HG02840 (cell line): Measurements from ENCODE around the gene AMN1.

Experiments used
- ATAC-seq: cut with Tn5 transposase; IDR thresholded peaks from one replicate; pipeline ENCODE4 v1.9.1; 2021; ENCODE audit warnings: mild to moderate bottlenecking, moderate library complexity, moderate number of reproducible peaks; ENCODE audit not compliant: unreplicated experiment, low FRiP score

Gene AMN1

GRCh38 chr12:31634620-31635019 lies 94.2 kb downstream of the AMN1 start:
- no peak for ATAC-seq

DNA sequence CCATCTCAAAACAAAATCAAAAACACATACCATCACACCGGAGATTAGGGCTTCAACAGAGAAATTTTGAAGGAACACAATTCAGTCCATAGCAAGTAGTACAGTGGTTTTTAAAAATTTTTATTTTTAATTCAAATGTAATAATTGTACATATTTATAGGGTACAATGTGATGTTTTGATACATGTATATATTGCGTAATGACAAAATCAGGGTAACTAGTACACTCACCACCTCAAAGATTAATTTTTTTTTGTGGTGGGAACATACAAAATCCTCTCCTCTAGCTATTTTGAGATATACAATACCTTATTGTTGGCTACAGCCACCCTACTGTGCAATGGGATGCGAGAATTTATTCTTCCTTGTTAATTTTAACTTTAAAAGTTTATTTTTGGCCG lies 95.4 kb downstream of the AMN1 start:
- no peak for ATAC-seq

DNA sequence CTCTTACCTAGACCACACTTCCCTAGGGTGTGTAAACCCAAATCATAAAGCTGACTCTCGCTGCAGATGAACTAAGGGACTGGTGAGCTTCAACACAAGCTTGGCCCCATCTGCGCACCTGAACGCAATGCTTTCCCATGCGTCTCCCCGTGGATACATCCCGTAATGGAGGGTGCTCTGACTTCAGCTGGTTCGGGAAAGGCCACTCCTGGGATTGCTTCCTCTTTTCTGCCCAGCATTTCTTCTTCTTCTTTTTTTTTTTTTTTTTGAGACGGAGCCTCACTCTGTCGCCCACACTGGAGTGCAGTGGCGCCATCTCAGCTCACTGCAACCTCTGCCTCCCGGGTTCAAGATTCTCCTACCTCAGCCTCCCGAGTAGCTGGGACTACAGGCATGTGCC lies 97.0 kb downstream of the AMN1 start:
- ATAC-seq: no peak

DNA sequence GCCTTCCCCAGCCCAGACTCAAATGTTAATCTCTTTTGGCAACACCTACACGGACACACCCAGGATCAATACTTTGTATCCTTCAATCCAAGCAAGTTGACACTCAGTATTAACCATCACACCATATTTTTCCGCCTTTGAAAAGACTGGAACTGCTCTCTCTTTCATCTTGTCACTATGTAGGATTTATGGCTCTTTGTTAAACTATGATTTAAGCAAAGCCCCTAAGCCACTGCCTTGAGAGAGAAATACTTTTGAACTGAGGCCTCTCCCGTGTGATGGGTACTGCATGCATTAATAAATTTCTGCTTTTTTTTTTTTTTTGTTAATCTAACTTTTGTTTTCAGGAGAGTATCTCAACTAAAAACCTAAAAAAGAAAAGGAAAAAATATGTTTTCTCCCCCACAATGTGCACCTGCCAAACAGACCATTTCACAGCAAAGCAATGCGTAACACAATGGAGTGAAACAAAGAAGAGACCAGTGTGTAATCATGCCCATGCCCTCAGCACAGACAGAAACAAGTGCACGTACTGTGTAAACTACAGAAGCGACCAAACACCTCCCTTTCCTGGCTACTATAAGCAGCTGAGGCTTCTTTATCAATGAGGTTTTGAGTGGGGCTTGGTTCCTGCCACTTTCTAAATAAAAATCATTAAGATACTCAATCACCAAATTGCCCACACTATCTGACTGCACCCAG lies 97.6 kb downstream of the AMN1 start:
- ATAC-seq: no peak

- no peak for ATAC-seq
These were observed 98.8 kb downstream of the AMN1 start for GRCh38 chr12:31629756-31630732.

- ATAC-seq: no peak
These were observed 101.3 kb downstream of the AMN1 start for GRCh38 chr12:31627456-31628054.

DNA sequence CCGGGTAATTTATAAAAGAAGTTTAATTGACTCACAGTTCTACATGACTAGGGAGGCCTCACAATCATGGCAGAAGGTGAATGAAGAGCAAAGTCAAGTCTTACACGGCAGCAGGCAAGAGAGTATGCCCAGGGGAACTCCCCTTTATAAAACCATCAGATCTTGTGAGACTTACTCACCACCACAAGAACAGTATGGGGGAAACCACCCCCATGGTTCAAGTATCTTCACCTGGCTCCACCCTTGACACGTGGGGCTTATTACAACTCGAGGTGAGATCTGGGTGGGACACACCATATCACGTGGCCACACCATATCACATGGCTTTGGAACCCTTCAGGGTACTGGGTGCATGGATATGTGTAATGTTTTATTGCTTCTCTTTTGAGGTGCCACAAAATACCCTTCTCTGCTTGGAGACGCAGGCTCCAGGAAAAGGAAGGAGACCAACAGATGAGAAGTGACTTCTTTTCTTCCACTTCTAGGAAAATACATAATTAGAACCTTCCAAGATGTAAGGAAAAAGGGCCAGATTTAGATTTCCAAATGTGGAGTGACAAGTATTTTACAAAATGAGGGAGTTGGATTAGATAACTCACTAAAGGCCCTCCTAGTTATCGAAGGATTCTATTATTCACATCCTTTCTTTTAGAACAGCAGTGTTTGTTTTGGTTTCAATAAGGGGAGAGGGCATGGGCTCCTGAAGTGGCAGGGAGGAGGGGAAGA lies 102.4 kb downstream of the AMN1 start:
- no peak for ATAC-seq

- ATAC-seq: no peak
These were observed 106.8 kb downstream of the AMN1 start for GRCh38 chr12:31622038-31622437.
